ENCODE data around the gene TMEM183A.
"Not testable (repeated sequence)": the region's sequence is repeated elsewhere in the genome, so short reads cannot be mapped to it uniquely, and the experiment has no call there.

TMEM183A gene

DNA sequence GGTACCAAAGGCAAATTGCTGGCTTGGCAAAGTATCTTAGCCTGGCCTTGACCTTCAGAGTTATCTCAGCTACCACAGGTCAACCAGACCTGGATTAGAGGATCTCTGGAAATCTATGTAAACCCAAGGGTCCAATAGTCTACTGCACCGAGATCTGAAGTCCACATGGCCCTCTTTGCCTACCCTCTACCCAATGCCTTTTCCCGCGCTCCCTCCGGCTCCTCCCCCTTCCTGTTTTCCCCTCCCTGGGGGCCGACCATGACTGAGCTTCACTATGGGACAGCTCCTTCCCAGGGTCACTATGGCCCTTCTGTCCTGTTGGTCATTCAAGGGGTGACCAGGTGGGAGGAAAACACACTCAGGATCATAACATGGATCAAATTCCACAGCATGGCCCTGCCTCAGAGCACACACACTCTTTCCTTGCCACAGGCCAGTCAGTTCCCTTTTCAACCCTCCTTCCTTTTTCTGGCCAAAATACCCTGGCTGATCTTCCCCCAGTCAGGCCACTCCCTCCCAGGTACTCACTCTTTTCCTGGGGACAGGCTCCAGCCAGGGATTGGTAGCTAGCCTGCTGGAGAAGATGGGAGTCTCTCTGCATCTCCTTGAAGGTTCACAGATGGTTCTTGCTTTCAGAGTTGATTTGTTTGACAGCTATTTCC lies 19.1 kb upstream of the TMEM183A start:
- no peak for FAIRE-seq

DNA sequence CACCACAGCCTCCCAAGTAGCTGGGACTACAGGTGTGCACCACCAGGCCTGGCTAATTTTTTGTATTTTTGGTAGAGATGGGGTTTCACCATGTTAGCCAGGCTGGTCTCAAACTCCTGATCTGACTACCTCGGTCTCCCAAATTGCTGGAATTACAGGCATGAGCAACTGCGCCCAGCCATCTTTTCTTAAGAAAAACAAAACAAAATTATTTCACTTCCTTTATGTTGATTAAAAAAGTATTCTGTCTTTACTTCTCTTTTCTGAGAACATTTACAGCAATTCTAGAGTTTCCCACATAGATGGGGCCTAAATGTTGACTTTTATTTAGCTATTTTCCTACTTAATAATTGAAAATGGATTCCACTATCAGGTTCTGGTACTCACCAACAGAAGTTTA lies 17.3 kb upstream of the TMEM183A start:
- no peak for FAIRE-seq

DNA sequence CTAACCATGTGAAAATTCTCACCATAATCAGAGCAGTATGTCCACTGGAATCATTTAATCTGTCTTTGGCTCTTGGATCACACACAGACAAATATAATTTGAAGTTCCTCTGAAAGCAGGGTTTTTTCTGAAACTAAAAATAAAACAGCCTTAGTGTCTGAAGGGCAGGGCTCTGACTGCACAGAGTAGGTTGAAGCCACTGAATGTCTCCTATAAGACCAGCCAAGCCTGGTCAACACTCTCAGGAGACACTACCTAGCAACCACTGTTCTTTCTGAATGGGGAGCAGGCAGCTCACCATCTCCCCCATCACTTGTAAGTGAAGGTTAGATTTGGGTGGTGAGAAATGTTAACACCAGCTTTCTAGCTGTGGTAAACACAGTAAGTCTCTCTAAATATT lies 16.1 kb upstream of the TMEM183A start:
- no peak for FAIRE-seq

GRCh38 chr1:202994756-202995155 lies 12.4 kb upstream of the TMEM183A start:
- FAIRE-seq, result no peak

- FAIRE-seq, result no peak
Measured at GRCh38 chr1:202998836-202999750, 8.1 kb upstream of the TMEM183A start.

- no peak for FAIRE-seq
Measured at GRCh38 chr1:203000217-203000944, 6.8 kb upstream of the TMEM183A start.

GRCh38 chr1:203001986-203002385 lies 5.2 kb upstream of the TMEM183A start:
- no peak for FAIRE-seq

DNA sequence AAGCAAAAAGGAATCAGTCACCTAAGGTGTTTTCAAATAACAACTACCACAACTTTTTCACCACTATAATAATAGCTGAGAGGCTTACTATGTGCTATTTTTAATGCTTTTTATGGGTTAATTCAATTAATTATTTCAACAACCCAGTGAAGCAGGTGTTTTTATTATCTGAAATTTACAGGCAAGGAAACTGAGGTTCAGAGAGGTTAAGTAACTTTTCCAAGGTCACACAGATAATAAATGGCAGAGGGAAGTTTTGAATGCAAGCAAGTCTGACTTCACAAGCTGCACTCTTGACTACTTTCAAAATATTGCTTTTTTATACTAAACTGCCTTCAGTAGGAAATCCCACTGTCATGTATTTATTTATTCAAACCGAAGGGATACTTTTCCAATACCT lies 4.2 kb upstream of the TMEM183A start:
- no peak for FAIRE-seq

DNA sequence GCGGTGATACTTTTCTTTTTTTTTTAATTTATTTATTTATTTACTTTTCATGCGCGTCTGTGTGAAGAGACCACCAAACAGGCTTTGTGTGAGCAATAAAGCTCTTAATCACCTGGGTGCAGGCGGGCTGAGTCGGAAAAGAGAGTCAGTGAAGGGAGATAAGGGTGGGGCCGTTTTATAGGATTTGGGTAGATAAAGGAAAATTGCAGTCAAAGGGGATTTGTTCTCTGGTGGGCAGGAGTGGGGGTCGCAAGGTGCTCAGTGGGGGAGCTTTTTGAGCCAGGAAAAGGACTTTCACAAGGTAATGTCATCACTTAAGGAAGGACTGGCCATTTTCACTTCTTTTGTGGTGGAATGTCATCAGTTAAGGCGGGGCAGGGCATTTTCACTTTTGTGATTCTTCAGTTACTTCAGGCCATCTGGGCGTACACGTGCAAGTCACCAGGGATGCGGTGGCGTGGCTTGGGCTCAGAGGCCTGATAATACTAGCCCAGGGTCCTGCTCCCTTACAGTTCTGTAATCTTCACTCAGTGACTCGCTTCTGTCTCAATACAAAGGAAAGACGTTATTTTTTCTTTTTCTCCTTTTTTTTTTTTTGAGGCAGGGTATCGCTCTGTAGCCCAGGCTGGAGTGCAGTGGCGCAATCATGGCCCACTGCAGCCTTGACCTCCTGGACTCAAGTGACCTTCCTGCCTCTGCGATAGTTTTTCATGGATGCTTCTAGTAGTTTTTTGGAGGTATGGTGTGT lies 1.6 kb upstream of the TMEM183A start:
- FAIRE-seq, result not testable (repeated sequence)

DNA sequence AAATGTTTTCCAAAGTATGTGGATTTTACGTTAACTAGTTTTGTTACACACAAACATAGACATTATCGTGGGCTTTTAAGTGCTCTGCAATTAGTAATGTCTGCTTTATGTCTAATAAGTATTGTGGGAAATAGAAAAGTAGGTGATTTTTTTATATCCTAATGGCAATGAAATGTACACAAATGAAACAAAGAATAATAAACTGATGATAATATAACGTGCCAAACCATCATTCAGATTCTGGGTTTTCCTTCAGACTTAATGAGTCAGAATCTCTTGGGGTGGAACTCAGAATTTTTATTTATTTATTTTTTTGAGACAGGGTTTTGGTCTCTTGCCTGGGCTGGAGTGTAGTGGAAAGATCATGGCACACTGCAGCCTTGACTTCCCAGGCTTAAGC lies 2.0 kb downstream of the TMEM183A start:
- no peak for FAIRE-seq

- no peak for FAIRE-seq
Measured at GRCh38 chr1:203011582-203011981, 4.4 kb downstream of the TMEM183A start.

DNA sequence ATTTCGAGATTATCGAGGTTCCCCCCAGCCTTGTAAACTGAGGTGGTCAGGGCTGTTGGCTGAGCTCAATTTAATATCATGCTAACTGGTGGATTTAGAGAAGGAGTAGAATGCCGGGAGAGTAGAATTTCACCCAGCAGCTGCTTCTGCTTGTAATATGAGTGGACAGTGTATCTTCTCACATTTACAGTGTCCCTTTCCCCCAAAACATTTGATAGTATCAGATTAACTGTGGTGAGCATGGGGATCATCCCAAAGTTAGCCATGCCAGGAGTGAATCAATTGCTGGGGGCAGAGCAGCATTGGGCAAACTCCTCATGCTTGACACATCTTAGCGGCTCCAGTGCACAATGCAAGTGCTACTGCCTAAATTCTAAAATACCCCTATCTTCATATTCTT lies 9.9 kb downstream of the TMEM183A start:
- no peak for FAIRE-seq

GRCh38 chr1:203017692-203018091 lies 10.5 kb downstream of the TMEM183A start:
- FAIRE-seq, result no peak

DNA sequence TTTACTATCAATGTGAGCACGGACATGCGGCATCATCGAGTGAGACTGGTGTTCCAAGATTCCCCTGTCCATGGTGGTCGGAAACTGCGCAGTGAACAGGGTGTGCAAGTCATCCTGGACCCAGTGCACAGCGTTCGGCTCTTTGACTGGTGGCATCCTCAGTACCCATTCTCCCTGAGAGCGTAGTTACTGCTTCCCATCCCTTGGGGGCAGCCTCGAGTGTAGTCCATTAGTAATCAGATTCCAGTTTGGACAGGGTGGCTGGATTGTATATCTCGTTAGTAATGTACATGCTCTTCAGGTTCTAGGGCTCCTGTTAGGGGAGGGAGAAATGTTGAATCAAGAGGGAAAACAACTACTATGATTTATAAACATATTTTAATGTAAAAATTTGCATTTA lies 15.7 kb downstream of the TMEM183A start:
- FAIRE-seq, result not testable (repeated sequence)

DNA sequence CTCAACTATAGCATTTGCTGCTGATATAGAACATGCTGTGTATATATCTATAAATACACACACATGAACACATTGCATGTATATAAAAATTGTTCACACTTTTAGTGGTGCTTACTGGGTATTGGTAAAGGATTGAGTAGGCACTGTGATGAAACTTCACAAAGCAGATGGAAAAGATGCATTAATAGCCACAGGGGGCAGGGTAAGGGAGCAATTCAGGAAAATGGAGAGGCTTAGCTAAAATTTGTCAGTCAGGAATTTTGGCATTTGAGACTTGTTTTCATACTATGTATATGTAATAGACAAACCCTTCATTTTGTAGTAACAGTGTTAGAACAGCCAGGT lies 18.5 kb downstream of the TMEM183A start:
- no peak for FAIRE-seq

- FAIRE-seq, result no peak
Measured at GRCh38 chr1:203026031-203026665, 19.0 kb downstream of the TMEM183A start, which contains the start of gene PPFIA4. Gene PPFIA4, plus strand, starts transcription at chr1:203026491. Its CDS starts 12,518 bp downstream, at chr1:203039009.

DNA sequence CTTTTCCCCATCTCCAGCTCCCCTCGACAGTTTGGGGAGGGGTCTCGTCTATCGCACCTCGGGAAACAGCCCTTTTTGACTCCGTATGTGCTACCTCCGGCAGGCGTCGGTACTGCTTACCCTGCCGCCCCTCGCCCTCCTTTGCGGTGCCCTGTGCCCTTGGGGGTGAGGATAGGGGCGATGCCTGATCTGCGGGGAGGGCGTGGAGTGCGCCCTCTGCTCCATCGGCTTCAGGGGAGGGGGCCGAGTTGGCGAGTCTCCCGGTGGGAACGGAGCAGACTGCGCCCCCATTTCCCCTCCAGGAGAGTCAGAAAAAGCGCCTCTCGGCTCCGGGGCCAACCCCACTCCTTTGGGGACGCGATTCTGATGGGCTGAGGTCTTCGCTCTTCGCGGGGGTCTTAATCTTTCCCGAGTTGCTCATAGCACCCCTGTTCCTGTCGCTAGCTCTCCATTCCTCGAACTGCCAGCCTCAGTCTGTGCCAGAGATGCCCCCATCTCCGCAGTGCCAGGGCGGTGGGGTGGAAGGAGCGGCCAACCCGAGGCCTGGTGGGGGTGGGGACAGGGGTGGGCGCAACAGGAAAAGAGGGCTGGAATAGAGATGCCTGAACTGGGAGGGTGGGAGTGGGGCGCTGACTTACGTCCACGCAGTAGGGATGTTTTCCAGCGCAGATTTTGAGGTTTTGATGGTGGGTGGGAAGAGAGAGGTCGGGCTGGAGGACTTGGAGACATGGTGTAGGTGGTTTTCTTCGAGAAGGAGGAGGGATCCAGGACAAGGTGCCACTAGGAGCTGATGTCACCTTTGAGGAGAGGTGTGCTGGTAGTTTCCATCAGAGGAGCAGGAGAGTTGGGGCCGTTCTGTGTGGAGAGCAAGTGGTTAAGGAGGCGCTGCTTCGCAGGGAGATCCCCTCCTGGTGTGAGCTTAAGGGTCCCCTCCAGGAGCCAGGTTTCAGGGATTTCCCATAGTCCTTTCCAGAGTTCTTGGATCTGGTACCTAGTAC lies 19.8 kb downstream of the TMEM183A start:
- FAIRE-seq, result no peak

GRCh38 chr1:203028067-203028783 lies 21.1 kb downstream of the TMEM183A start:
- no peak for FAIRE-seq

DNA sequence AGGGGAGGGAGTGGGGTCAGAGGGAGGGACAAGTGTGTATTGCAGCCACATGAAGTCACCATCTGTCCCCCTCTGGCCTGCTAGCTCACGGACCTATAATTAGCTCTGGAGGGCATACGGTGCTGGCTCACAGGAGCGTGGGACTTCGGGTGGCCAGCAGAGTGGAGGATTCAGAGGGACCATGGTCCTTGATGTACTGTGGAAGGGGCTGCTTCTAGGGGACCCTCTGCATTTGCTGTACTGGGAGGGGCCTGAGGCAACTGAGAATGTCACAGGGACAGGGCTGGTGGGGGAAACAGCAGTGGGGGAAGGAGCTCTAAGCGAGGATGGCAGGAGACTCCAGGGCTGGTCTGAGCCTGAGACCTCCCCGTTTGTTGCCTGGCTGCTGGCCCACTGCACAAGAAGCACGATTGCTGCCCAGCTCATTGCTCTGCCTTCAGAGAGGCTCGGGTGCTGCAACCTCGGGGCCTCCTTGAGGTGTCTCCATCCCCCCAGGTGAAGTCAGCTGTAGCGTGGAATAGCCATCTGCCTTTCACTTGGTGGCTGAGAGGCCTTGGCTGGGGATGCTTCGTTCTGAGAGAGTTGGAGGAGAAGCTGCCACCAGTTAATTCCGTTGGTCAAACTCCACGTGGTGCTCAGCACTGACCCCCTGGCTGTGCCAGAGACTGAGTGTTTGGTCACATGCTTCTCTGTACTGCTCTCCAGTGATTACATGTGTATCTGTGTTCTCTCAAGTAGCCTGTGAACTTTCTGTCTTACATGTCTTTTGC lies 21.8 kb downstream of the TMEM183A start:
- no peak for FAIRE-seq
